Activated CD8-positive, alpha-beta memory T cell treated with anti-CD3 and anti-CD28 coated beads for 4 hours (primary cell): ENCODE data around the gene CLIC5.

ENCODE experiments used
- DNase-seq, 2 donors: peaks; one replicate each; pipeline ENCODE4 v3.0.0-alpha.2; 2020; ENCODE audit warnings: low read depth in 2 of 2

CLIC5 gene

DNA sequence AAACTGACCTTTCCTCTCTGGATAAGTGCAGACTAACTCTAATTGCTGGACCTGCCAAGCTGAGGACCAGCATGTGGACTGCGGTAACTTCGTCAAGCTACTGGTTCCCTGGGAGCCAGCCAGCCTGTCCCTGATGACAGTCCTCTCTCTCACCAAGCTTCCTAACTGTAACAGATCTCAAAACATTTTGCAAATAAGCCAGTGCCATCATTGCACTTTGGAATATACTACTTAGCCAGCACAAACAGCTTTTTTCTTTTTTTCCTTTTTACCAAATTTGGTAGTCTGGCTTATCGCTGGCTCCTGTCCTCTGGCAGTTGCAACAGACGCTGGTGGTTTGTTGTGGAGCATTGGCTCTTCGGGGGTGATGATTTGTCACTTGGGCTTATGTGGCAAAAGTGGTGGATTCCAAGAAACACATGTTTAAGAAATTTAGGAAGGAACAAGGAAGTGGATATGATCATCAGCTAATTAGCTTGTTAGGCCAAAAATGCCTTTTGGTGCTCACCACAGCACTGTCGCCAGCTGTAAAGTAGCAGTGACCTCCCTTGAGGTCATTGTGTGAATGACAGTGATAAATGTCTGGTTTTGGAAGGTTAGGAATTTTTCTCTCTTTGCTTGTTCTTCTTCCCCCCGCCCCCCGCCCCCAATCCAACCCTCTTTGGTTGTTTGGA, 171.7 kb downstream of the CLIC5 start:
- no peak for DNase-seq

- DNase-seq = no peak
These were observed 174.6 kb downstream of the CLIC5 start for GRCh38 chr6:45841062-45841461.

- no peak for DNase-seq
These were observed 176.7 kb downstream of the CLIC5 start for GRCh38 chr6:45838996-45839395.

DNA sequence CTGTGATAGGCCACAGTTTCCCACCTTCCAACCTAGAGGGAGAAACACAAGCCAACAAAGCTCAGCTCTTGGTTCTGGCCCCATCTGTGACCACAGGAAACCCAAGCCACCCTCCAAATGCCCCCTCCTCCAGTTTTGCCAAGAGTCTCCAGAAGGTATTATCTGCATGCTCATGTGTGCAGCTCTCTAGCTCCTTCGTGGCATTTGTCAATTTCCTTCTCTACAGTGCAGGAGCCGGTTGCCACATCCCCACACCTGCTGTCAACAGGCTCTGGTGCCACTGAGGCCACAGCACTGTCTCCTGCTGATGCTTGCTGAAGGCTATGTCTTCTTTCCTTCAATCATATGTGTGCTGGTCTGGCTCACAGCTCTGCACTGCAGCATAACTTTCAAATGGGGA, 177.2 kb downstream of the CLIC5 start:
- DNase-seq = no peak

- DNase-seq = no peak
These were observed 178.0 kb downstream of the CLIC5 start for GRCh38 chr6:45837541-45838200.

DNA sequence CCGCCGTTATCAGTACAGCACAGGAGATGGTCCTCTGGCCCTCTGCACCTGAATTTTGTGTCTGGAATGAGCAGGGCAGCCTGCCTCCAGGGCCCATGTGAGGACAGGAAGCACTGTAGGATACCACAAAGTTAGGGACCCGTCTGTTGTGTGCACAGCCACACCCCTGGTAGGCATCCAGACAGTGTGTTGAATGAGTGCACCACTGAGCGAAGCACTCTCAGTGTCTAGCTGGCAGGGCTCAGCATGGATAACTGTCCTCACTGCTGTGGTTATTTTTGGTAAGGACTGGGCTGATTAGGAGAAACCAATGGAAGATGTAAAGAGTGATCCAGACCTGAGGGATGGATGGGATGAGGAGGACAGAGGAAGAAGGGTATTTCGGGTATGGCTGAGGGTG, 178.7 kb downstream of the CLIC5 start:
- no peak for DNase-seq

- DNase-seq = no peak
These were observed 179.2 kb downstream of the CLIC5 start for GRCh38 chr6:45836438-45836824.

DNA sequence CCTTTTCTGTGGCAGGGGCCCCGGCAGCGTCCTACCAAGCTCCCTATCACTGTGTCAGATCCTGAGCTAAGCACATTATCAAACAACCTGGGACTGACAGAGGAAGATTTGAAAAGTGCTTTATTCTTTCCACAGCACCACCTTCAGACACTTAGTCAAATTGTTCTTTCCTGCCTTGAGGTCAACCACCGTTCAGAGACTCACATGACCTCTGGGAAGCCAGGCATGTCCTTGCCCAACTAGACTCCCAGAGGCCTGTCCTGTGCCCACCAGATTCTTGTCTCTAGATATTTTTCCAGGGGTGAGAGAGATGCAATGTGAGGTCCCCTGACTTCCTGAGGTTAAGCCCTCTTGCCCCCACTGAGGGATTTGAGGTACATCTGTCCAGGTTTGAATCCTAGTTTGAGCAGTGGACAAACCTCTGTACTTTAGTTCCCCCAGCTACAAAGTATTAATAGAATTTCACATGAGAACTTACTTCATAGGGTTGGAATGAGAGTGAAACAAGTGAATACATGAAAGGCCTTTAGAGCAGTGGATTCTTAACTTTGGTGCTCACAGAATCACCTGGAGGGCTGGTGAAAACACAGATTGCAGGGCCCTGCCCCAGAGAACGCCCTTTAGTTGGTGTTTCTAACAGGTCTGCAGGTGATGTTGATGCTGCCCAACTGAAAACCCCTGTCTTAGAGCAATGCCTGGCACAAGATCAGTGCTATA, 179.8 kb downstream of the CLIC5 start:
- no peak for DNase-seq

GRCh38 chr6:45832063-45832462, 183.6 kb downstream of the CLIC5 start:
- no peak for DNase-seq
